Endothelial cell of umbilical vein (primary cell): ENCODE data around the gene FBH1. TPM values are rescaled to one million over a fixed set of nuclear protein-coding genes. Genes with fewer than 3 reads are reported as not detected.

Experiments
- BruUV-seq: library from RNA; stranded (reverse); fragments of 400-500 nt; replicated peaks from 2 replicates; lab custom pipeline; 2021; lab: Mats Ljungman, UMichigan
- CTCF ChIA-PET: fragments of 300-600, 350-600 bp; sonication (Branson Sonifier 250); formaldehyde crosslinking; loops from one replicate; lab custom pipeline; 2021; ENCODE audit warnings: antibody characterized with exemption, inconsistent platforms; lab: Charles Lee
- POLR2A ChIA-PET: fragments of 300-600, 350-600 bp; sonication (Branson Sonifier 250); formaldehyde crosslinking; loops from one replicate; lab custom pipeline; 2021; ENCODE audit warnings: antibody characterized with exemption, inconsistent platforms; lab: Charles Lee
- DNase-seq: peaks from one replicate; pipeline ENCODE4 v3.0.0-alpha.2; 2011; ENCODE audit warnings: low read depth, low spot score
- FAIRE-seq: peaks from 2 replicates; lab custom pipeline; 2011; peaks lifted over from hg19 to GRCh38; lab: Jason Lieb, UNC
- H2AFZ ChIP-seq: 2 replicates; pipeline ENCODE4 v1.6.0; 2012; ENCODE audit warnings: low read depth, low read length, control low read depth, inconsistent platforms
- H3K27ac ChIP-seq: 2 replicates; pipeline ENCODE4 v1.5.1; 2011; ENCODE audit warnings: low read depth, mild to moderate bottlenecking, control low read depth, low read length, moderate library complexity; ENCODE audit not compliant: insufficient read depth
- H3K27me3 ChIP-seq, 2 experiments: 2 replicates each; pipeline versions ENCODE4 v1.6.0 to v1.6.1; 2011; ENCODE audit warnings: low read length in 2 of 2, mixed read lengths in 1 of 2; ENCODE audit not compliant: control insufficient read depth in 2 of 2, insufficient read depth in 2 of 2
- H3K36me3 ChIP-seq, 2 experiments: 2 replicates in 1 of 2; 3 replicates in 1 of 2; pipeline ENCODE4 v1.5.1; 2011; ENCODE audit warnings: low read length in 2 of 2, mild to moderate bottlenecking in 1 of 2, moderate library complexity in 1 of 2; ENCODE audit not compliant: control insufficient read depth in 2 of 2, insufficient read depth in 2 of 2; ENCODE audit errors: extremely low read depth in 1 of 2
- H3K4me1 ChIP-seq: 3 replicates; pipeline ENCODE4 v1.5.1; 2011; ENCODE audit warnings: mild to moderate bottlenecking, low read length; ENCODE audit not compliant: control insufficient read depth, insufficient read depth; ENCODE audit errors: extremely low read depth
- H3K4me2 ChIP-seq: 2 replicates; pipeline ENCODE4 v1.6.1; 2011; ENCODE audit warnings: low read length, control low read depth, mixed read lengths; ENCODE audit not compliant: insufficient read depth
- H3K4me3 ChIP-seq, 3 experiments: fragments of 200-600 bp in 1 of 3; sonication (generic), shearing (Covaris generic) in 1 of 3; replicated peaks in 1 of 3; 2 replicates each; pipeline ENCODE4 v1.5.1; 2011 to 2016; ENCODE audit warnings: control low read depth in 3 of 3, low read length in 3 of 3, mild to moderate bottlenecking in 2 of 3, inconsistent platforms in 1 of 3, low read depth in 1 of 3, moderate library complexity in 1 of 3; ENCODE audit not compliant: insufficient read depth in 1 of 3
- H3K79me2 ChIP-seq: 2 replicates; pipeline ENCODE4 v1.6.0; 2012; ENCODE audit warnings: low read length, inconsistent platforms; ENCODE audit not compliant: control insufficient read depth, insufficient read depth
- H3K9ac ChIP-seq: replicated peaks from 2 replicates; pipeline ENCODE3; 2011; ENCODE audit warnings: low read length, control low read depth; ENCODE audit not compliant: insufficient read depth; ENCODE audit errors: extremely low read depth
- H3K9me1 ChIP-seq: replicated peaks from 3 replicates; pipeline ENCODE4 v1.6.0; 2011; ENCODE audit warnings: mild to moderate bottlenecking, low read length; ENCODE audit not compliant: control insufficient read depth, insufficient read depth; ENCODE audit errors: extremely low read depth
- H3K9me3 ChIP-seq: replicated peaks from 2 replicates; pipeline ENCODE4 v1.5.1; 2012; ENCODE audit warnings: low read length, inconsistent platforms; ENCODE audit not compliant: control insufficient read depth, insufficient read depth
- H4K20me1 ChIP-seq: replicated peaks from 2 replicates; pipeline ENCODE3; 2011; ENCODE audit warnings: mild to moderate bottlenecking, low read length; ENCODE audit not compliant: control insufficient read depth, insufficient read depth; ENCODE audit errors: extremely low read depth
- CTCF ChIP-seq, 2 donors: IDR thresholded peaks; 1 replicate in 1 of 2; 2 replicates in 1 of 2; pipeline ENCODE4 v1.5.1; 2011; ENCODE audit warnings: low read length in 2 of 2, mild to moderate bottlenecking in 2 of 2, moderate library complexity in 2 of 2, control low read depth in 1 of 2, inconsistent platforms in 1 of 2, low read depth in 1 of 2; ENCODE audit not compliant: insufficient read depth in 1 of 2; ENCODE audit errors: extremely low read depth in 1 of 2
- EZH2 ChIP-seq: IDR thresholded peaks from 2 replicates; pipeline ENCODE4 v1.6.1; 2012; ENCODE audit warnings: borderline replicate concordance, low read depth, mild to moderate bottlenecking, moderate library complexity, low read length, inconsistent platforms; ENCODE audit not compliant: severe bottlenecking
- FOS ChIP-seq: IDR thresholded peaks from 2 replicates; pipeline ENCODE4 v1.6.1; 2011; ENCODE audit warnings: mild to moderate bottlenecking, low read length, moderate library complexity, borderline replicate concordance; ENCODE audit not compliant: insufficient read depth
- GATA2 ChIP-seq: IDR thresholded peaks from 2 replicates; pipeline ENCODE4 v1.7.0; 2011; ENCODE audit warnings: low read depth, mild to moderate bottlenecking, moderate library complexity, mixed read lengths, low read length; ENCODE audit not compliant: insufficient read length, insufficient read depth
- JUN ChIP-seq: IDR thresholded peaks from 2 replicates; pipeline ENCODE4 v1.6.1; 2011; ENCODE audit warnings: borderline replicate concordance, low read depth; ENCODE audit not compliant: insufficient read length, insufficient read depth
- MAX ChIP-seq: IDR thresholded peaks from 2 replicates; pipeline ENCODE4 v1.6.1; 2011; ENCODE audit not compliant: insufficient read depth, insufficient read length
- MYC ChIP-seq: IDR thresholded peaks from one replicate; pipeline ENCODE4 v1.6.1; 2011; ENCODE audit warnings: mild to moderate bottlenecking, low read depth, low read length
- POLR2A ChIP-seq: IDR thresholded peaks from 2 replicates; pipeline ENCODE4 v1.6.1; 2012; ENCODE audit warnings: low read depth, mild to moderate bottlenecking, control low read depth, low read length
- POLR2AphosphoS5 ChIP-seq: IDR thresholded peaks from 2 replicates; pipeline ENCODE4 v1.6.1; 2012; ENCODE audit warnings: low read depth, mild to moderate bottlenecking, control low read depth, low read length, moderate library complexity; ENCODE audit not compliant: insufficient read depth
- dilution Hi-C: fragments of 300-500 bp; cut with MboI; formaldehyde crosslinking; loops from one replicate; pipeline ENCODE4 v1.15.0; 2019; ENCODE audit warnings: low sequenced_read_pairs; ENCODE audit not compliant: extremely low pct_ligation_motif_present
- intact Hi-C: fragments of 100-400 bp; cut with micrococcal nuclease; formaldehyde crosslinking; loops from one replicate; pipeline ENCODE4 v1.10.0; 2022
- polyA plus RNA-seq, 4 experiments: library from polyadenylated mRNA; depleted of rRNA in 3 of 4; stranded (reverse) in 3 of 4; unstranded in 1 of 4; fragments of >200 nt; gene quantifications; 2 replicates each; pipeline versions ENCODE4 v1.2.1 to v1.2.3, GENCODE V29; 2011 to 2012; ENCODE audit warnings: missing spikeins in 1 of 4
- total RNA-seq: library from RNA; stranded (reverse); gene quantifications from 2 replicates; pipeline ENCODE4 v1.2.3, GENCODE V29; 2021

The FBH1 gene
- total and polyA plus RNA-seq, 2 donors (not counting 3 experiments of a cell fraction or from before 2014, with no cell fraction given): 71.4 to 97.0 TPM

DNA sequence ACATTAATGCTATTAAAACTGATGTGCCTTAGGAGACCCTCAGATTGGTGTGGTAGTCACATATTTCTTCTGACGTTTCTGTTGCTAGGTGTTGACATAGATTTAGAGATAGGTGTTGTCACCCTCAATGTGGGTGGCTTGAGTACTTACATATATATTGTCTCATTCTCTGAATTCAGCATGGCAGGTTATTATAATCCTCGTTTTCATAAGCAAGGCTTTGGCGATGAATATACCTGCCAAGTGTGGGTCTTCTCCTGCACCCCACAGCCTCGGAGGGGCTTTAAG is 7.0 kb downstream of the FBH1 start:
- no TSS peak for BruUV-seq
- DNase-seq (no peak), FAIRE-seq (no peak)
- peaks cover 18% of the 10 kb centered on the region for H3K4me1 ChIP-seq
- no peak overlapping the region for H2AFZ ChIP-seq
- peaks cover 10 to 11% of the 10 kb centered on the region in 2 experiments for H3K36me3 ChIP-seq
- H3K27ac ChIP-seq: no peak overlapping the region
- H3K27me3 ChIP-seq: no peaks in the 10 kb centered on the region
- no peaks in the 10 kb centered on the region for H3K9me3 ChIP-seq
- dilution Hi-C loops: no loop called here
- intact Hi-C loops: no loop called here
- TF ChIP-seq EZH2: no peak
- TF ChIP-seq POLR2A: no peak
- no peak for TF ChIP-seq GATA2
- TF ChIP-seq FOS: no peak
- no peak for TF ChIP-seq CTCF (IDR thresholded peaks at IDR 0.05; ENCODE audit: extremely low read depth in 1 of 2, insufficient read depth in 1 of 2, low read depth in 1 of 2, low read length in 2 of 2)
- TF ChIP-seq POLR2AphosphoS5: no peak
- no peak for TF ChIP-seq MYC
- no peak for TF ChIP-seq MAX
- no peak for TF ChIP-seq JUN
- ChIA-PET CTCF (no interaction called here), POLR2A (no interaction called here)
- H3K9ac ChIP-seq: no peak overlapping the region
- no peaks in the 10 kb centered on the region for H4K20me1 ChIP-seq
- H3K79me2 ChIP-seq: peaks cover 47% of the 10 kb centered on the region
- H3K4me2 ChIP-seq: no peak overlapping the region
- H3K4me3 ChIP-seq: no peak overlapping the region
- no peaks in the 10 kb centered on the region for H3K9me1 ChIP-seq
